AG09319 (cell line): ENCODE data around the gene TFEB.

Source experiments
- DNase-seq: peaks from one replicate; pipeline ENCODE4 v3.0.0-alpha.2; 2010; ENCODE audit warnings: low read depth; ENCODE audit errors: extremely low read depth
- CTCF ChIP-seq: IDR thresholded peaks from 2 replicates; pipeline ENCODE4 v1.5.1; 2011; ENCODE audit warnings: low read depth, mild to moderate bottlenecking, inconsistent platforms, low read length, moderate library complexity

Gene TFEB

GRCh38 chr6:41664271-41664670 is 71.1 kb downstream of the TFEB start:
- no peak for TF ChIP-seq CTCF
- no peak for DNase-seq

GRCh38 chr6:41663568-41663967 is 71.8 kb downstream of the TFEB start:
- DNase-seq, result no peak
- TF ChIP-seq CTCF, result no peak

GRCh38 chr6:41659935-41660334 is 75.5 kb downstream of the TFEB start:
- DNase-seq, result no peak
- TF ChIP-seq CTCF, result no peak

GRCh38 chr6:41658636-41659035 is 76.8 kb downstream of the TFEB start:
- no peak for DNase-seq

GRCh38 chr6:41657131-41658094 is 78.0 kb downstream of the TFEB start:
- DNase-seq, result no peak
- no peak for TF ChIP-seq CTCF

More at GRCh38 chr6:41658636-41659035, 76.8 kb downstream of the TFEB start:
- no peak for TF ChIP-seq CTCF

GRCh38 chr6:41656002-41656691 is 79.3 kb downstream of the TFEB start:
- TF ChIP-seq CTCF, result no peak
- no peak for DNase-seq

GRCh38 chr6:41655646-41656001 is 79.8 kb downstream of the TFEB start:
- DNase-seq, result no peak
- TF ChIP-seq CTCF, result no peak
